Ascending aorta (tissue), 2 donors: ENCODE results near the gene TENT5C. TPM values are rescaled to one million over a fixed set of nuclear protein-coding genes. Genes with fewer than 3 reads are reported as not detected.

Experiments
- DNase-seq, 2 donors: peaks; one replicate each; pipeline ENCODE4 v3.0.0-alpha.2; 2019; ENCODE audit warnings: low spot score in 2 of 2
- H3K27ac ChIP-seq, 2 donors: fragments of 200-600 bp; sonication (generic); one replicate each; pipeline ENCODE4 v1.5.1; 2016 to 2017; ENCODE audit warnings: mild to moderate bottlenecking in 1 of 2
- H3K27me3 ChIP-seq: fragments of 200-600 bp; sonication (generic); one replicate; pipeline ENCODE4 v1.5.1; 2017
- H3K36me3 ChIP-seq, 2 donors: fragments of 200-600 bp; sonication (generic); one replicate each; pipeline ENCODE4 v1.5.1; 2016
- H3K4me1 ChIP-seq, 2 donors: fragments of 200-600 bp; sonication (generic); one replicate each; pipeline ENCODE4 v1.5.1; 2016 to 2017; ENCODE audit warnings: mild to moderate bottlenecking in 1 of 2
- H3K4me3 ChIP-seq, 2 donors: fragments of 200-600 bp; sonication (generic); one replicate each; pipeline ENCODE4 v1.5.1; 2016 to 2017; ENCODE audit warnings: mild to moderate bottlenecking in 1 of 2
- H3K9me3 ChIP-seq, 2 donors: fragments of 200-600 bp; sonication (generic); one replicate each; pipeline ENCODE4 v1.5.1; 2016
- CTCF ChIP-seq, 3 experiments: fragments of 200-600 bp in 2 of 3; fragments of 450-650 bp in 1 of 3; sonication (generic) in 2 of 3; IDR thresholded peaks; one replicate each; pipeline ENCODE4 v1.5.1; 2016 to 2019; ENCODE audit warnings: antibody characterized with exemption in 3 of 3, mild to moderate bottlenecking in 1 of 3, moderate library complexity in 1 of 3
- intact Hi-C: fragments of 100-400 bp; cut with DNase I; formaldehyde crosslinking; loops from one replicate; pipeline ENCODE4 v1.15.1; 2023
- total RNA-seq: library from RNA; depleted of rRNA; stranded (reverse); fragments of >200 nt; gene quantifications from one replicate; pipeline ENCODE4 v1.1.0, GENCODE V29; 2016

TENT5C gene
- total RNA-seq, 1 donor from 2014 or later: 0.32 TPM

GRCh38 chr1:117654493-117655219 lies 48.8 kb downstream of the TENT5C start:
- intact Hi-C loops: no loop called here
- Histone ChIP-seq H3K9me3 (no peaks in the 10 kb centered on the region), H3K27ac (no peak overlapping the region), H3K36me3 (no peaks in the 10 kb centered on the region), H3K4me3 (no peak overlapping the region), H3K27me3 (no peaks in the 10 kb centered on the region), H3K4me1 (no peaks in the 10 kb centered on the region)
- DNase-seq: no peak
- TF ChIP-seq CTCF (IDR thresholded peaks at IDR 0.05): no peak

- intact Hi-C loops: no loop called here
- Histone ChIP-seq H3K27me3 (no peaks in the 10 kb centered on the region), H3K9me3 (no peaks in the 10 kb centered on the region), H3K27ac (no peak overlapping the region), H3K36me3 (no peaks in the 10 kb centered on the region), H3K4me1 (no peaks in the 10 kb centered on the region), H3K4me3 (no peak overlapping the region)
- no peak for TF ChIP-seq CTCF (IDR thresholded peaks at IDR 0.05)
- no peak for DNase-seq
These were observed 49.4 kb downstream of the TENT5C start for GRCh38 chr1:117655220-117655577.

GRCh38 chr1:117656202-117656641 lies 50.4 kb downstream of the TENT5C start:
- DNase-seq: no peak
- Histone ChIP-seq H3K27ac (no peak overlapping the region), H3K36me3 (no peaks in the 10 kb centered on the region), H3K27me3 (no peaks in the 10 kb centered on the region), H3K9me3 (no peaks in the 10 kb centered on the region), H3K4me3 (no peak overlapping the region), H3K4me1 (no peaks in the 10 kb centered on the region)
- no peak for TF ChIP-seq CTCF (IDR thresholded peaks at IDR 0.05)
- intact Hi-C loops: no loop called here

- intact Hi-C loops: no loop called here
- H3K36me3 ChIP-seq: no peaks in the 10 kb centered on the region
- H3K27ac ChIP-seq: no peak overlapping the region
- no peak for TF ChIP-seq CTCF (IDR thresholded peaks at IDR 0.05)
- H3K9me3 ChIP-seq: no peaks in the 10 kb centered on the region
- DNase-seq: no peak
- H3K4me1 ChIP-seq: no peaks in the 10 kb centered on the region
- H3K27me3 ChIP-seq: no peaks in the 10 kb centered on the region
- no peak overlapping the region for H3K4me3 ChIP-seq
These were observed 51.2 kb downstream of the TENT5C start for GRCh38 chr1:117657031-117657430.

- H3K27ac ChIP-seq: no peak overlapping the region
- no peak for TF ChIP-seq CTCF (IDR thresholded peaks at IDR 0.05)
- no peaks in the 10 kb centered on the region for H3K36me3 ChIP-seq
- H3K27me3 ChIP-seq: no peaks in the 10 kb centered on the region
- intact Hi-C loops: no loop called here
- no peak overlapping the region for H3K4me3 ChIP-seq
- H3K9me3 ChIP-seq: no peaks in the 10 kb centered on the region
- no peak for DNase-seq
- H3K4me1 ChIP-seq: no peaks in the 10 kb centered on the region
These were observed 52.3 kb downstream of the TENT5C start for GRCh38 chr1:117657949-117658660.
